ENCODE results near the gene IFI35. TPM values are rescaled to one million over a fixed set of nuclear protein-coding genes. Genes with fewer than 3 reads are reported as not detected.

Gene IFI35
- total RNA-seq, 1 experiment from 2014 or later: 98.6 TPM

DNA sequence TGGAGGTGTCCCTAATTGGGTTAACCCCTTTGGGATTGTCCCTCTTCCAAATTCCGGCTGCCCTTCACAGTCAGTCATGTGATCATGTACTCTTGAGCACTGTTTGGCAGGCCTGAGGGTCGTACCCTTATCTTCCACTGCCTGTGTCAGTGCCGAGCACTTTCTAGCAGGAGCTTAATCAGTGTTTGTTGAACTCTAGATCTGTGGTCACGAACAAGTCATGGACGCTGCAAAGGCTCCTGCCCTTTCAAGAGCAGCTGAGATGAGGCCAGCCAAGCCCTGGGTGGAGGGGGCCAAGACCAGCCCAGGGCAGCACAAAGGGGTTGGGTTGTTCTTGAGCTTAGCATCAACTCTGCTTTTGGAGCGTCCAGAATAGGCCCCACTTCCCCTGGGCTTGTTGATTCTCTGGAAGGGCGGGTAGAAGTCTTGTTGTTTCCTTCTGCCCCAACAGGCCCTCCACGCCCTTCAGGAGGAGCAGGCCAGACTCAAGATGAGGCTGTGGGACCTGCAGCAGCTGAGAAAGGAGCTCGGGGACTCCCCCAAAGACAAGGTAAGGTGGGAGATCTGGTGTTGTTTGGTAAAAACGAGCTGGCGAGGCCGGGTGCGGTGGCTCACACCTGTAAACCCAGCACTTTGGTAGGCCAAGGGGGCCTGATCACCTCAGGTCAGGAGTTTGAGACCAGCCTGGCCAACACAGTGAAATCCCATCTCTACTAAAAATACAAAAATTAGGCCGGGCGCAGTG lies 5.3 kb downstream of the IFI35 start:
- Mint-ChIP-seq H3K36me3 (ENCODE audit: insufficient read depth, unreplicated experiment) (peaks cover 56% of the 10 kb centered on the region), H3K9me3 (ENCODE audit: low read depth, unreplicated experiment) (no peaks in the 10 kb centered on the region), H3K27ac (ENCODE audit: unreplicated experiment) (peak overlapping the region; percentile 27), H3K27me3 (ENCODE audit: unreplicated experiment) (no peaks in the 10 kb centered on the region), H3K4me3 (ENCODE audit: low read depth, unreplicated experiment) (no peak overlapping the region), H3K4me1 (ENCODE audit: low read depth, unreplicated experiment) (peaks cover 21% of the 10 kb centered on the region)
- CTCF ChIA-PET: interaction anchor here (1.8 kb wide), 1 partner anchor 14 kb away, joined by 13 read pairs; the partner anchor contains the start of gene RPL27
- TF ChIP-seq CTCF (IDR thresholded peaks at IDR 0.05; ENCODE audit: unreplicated experiment): no peak
- BruUV-seq (replicated peaks): no TSS peak
- DNase-seq: no peak
- intact Hi-C loops (cut with micrococcal nuclease; ENCODE audit: unreplicated experiment): no loop called here

GRCh38 chr17:43013296-43013695 lies 6.7 kb downstream of the IFI35 start:
- Mint-ChIP-seq H3K27me3 (ENCODE audit: unreplicated experiment) (no peaks in the 10 kb centered on the region), H3K9me3 (ENCODE audit: low read depth, unreplicated experiment) (no peaks in the 10 kb centered on the region), H3K36me3 (ENCODE audit: insufficient read depth, unreplicated experiment) (peaks cover 65% of the 10 kb centered on the region), H3K4me3 (ENCODE audit: low read depth, unreplicated experiment) (no peak overlapping the region), H3K4me1 (ENCODE audit: low read depth, unreplicated experiment) (peaks cover 21% of the 10 kb centered on the region), H3K27ac (ENCODE audit: unreplicated experiment) (peak overlapping the region; percentile 45)
- intact Hi-C loops (cut with micrococcal nuclease; ENCODE audit: unreplicated experiment): no loop called here
- BruUV-seq (replicated peaks): no TSS peak
- no peak for TF ChIP-seq CTCF (IDR thresholded peaks at IDR 0.05; ENCODE audit: unreplicated experiment)
- DNase-seq: no peak
- CTCF ChIA-PET: no interaction called here

DNA sequence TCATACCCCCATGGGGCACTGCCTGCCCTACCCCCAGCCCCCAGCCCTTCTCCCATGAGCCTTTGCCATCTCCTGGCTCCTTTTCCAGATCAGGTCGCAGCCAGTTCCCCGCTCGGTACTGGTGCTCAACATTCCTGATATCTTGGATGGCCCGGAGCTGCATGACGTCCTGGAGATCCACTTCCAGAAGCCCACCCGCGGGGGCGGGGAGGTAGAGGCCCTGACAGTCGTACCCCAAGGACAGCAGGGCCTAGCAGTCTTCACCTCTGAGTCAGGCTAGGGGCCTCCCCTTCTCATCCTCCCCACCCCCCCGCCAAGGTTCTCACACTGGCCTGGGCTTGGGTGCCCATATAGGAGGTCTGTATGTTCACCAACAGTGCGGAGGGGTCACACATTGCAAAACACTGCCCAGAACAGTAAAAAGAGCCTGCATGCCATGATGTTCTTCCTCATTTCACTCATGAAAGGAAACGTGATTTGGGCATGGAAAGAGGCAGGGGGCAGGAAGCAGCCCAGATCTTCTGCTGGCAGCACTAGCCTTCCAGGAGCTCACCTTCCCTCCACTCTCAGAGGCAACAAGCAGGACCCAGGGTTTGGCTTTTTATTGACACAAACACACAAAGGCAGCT lies 7.5 kb downstream of the IFI35 start:
- Mint-ChIP-seq H3K4me1 (ENCODE audit: low read depth, unreplicated experiment) (peaks cover 27% of the 10 kb centered on the region), H3K36me3 (ENCODE audit: insufficient read depth, unreplicated experiment) (peaks cover 70% of the 10 kb centered on the region), H3K27ac (ENCODE audit: unreplicated experiment) (no peak overlapping the region), H3K9me3 (ENCODE audit: low read depth, unreplicated experiment) (no peaks in the 10 kb centered on the region), H3K27me3 (ENCODE audit: unreplicated experiment) (no peaks in the 10 kb centered on the region), H3K4me3 (ENCODE audit: low read depth, unreplicated experiment) (no peak overlapping the region)
- TF ChIP-seq CTCF (IDR thresholded peaks at IDR 0.05; ENCODE audit: unreplicated experiment): no peak
- CTCF ChIA-PET: no interaction called here
- intact Hi-C loops (cut with micrococcal nuclease; ENCODE audit: unreplicated experiment): no loop called here
- BruUV-seq (replicated peaks): no TSS peak
- DNase-seq: no peak

DNA sequence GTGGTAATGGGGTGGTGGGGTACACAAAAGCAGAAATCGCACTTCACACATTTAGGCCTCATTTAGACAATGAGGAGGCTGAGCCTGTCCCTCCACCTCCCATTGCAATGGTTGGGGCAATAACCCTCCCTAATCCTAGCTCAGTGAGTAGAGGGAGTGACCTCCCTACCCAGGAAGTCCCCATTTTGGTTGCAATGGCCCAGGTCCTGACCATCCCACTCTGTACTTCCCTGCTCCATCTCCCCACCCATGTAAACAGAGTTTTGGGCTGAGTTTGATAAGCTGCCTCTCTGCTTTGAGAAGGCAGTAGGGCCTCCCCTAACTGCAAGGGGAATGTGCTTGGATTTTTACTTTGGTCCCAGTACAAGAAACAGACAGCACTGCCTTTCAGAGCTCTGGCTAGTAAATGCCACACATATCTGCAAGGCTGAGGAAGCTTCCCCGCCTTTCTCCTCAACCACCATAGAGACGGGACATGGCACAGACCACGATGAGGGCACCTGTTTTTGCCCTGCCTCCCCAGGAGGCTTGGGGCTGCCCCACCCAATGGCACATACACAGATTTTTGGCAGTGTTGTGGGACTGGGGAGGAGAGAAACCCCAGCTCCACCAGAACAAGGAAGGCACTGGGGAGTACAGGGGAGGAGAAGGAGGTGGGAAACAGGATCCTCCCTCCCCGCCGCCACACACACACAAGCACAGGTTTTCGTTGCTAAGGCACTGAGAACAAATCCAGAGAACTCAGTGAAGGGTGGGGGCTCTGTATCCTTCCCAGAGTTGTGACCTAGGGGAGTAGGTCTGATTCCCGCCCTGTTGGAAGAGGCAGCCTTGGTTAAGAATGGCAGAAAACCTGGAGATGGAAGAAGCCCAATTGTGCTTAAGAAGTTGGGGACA lies 8.3 kb downstream of the IFI35 start:
- peaks cover 78% of the 10 kb centered on the region for H3K36me3 Mint-ChIP-seq (ENCODE audit: insufficient read depth, unreplicated experiment)
- no peaks in the 10 kb centered on the region for H3K9me3 Mint-ChIP-seq (ENCODE audit: low read depth, unreplicated experiment)
- CTCF ChIA-PET: no interaction called here
- no peak for DNase-seq
- intact Hi-C loops (cut with micrococcal nuclease; ENCODE audit: unreplicated experiment): no loop called here
- TSS peak; percentile 51 for BruUV-seq (replicated peaks)
- H3K27ac Mint-ChIP-seq (ENCODE audit: unreplicated experiment): peak overlapping the region; percentile 9
- no peaks in the 10 kb centered on the region for H3K27me3 Mint-ChIP-seq (ENCODE audit: unreplicated experiment)
- H3K4me3 Mint-ChIP-seq (ENCODE audit: low read depth, unreplicated experiment): no peak overlapping the region
- TF ChIP-seq CTCF (IDR thresholded peaks at IDR 0.05; ENCODE audit: unreplicated experiment): no peak
- peaks cover 33% of the 10 kb centered on the region for H3K4me1 Mint-ChIP-seq (ENCODE audit: low read depth, unreplicated experiment)

Data from Calu3 (cell line).